ENCODE measurements around the gene CACNA1E. TPM values are rescaled to one million over a fixed set of nuclear protein-coding genes. Genes with fewer than 3 reads are reported as not detected.

CACNA1E gene
- total RNA-seq, 1 experiment from 2014 or later, result 0.45 TPM

DNA sequence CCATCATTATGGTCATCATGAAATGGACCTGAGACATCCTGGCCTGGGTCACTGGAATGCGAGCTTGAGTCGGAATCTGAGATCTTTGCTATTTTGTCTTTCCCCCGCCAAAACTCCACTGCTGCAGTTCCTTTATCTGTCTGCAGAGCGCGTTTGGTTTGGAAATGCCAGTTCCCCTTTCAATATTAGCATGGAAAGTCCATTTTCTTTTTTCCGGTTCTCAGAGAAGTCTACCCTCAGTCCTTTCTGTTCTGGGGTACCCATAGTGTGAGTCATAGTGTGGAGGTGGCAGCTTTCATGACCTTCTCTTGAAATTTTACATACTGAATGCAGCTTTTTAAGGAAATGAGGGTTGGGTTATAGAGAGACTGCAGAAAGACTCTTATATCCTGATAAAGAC, 14.6 kb downstream of the CACNA1E start:
- H3K4me1 ChIP-seq, result peaks cover 22% of the 10 kb centered on the region
- Mint-ChIP-seq H3K27me3 (ENCODE audit: insufficient read depth, unreplicated experiment) (no peaks in the 10 kb centered on the region), H3K36me3 (ENCODE audit: insufficient read depth, unreplicated experiment) (no peaks in the 10 kb centered on the region), H3K9me3 (ENCODE audit: unreplicated experiment) (no peaks in the 10 kb centered on the region), H3K4me1 (ENCODE audit: low read depth, unreplicated experiment) (peaks cover 18% of the 10 kb centered on the region), H3K4me3 (ENCODE audit: unreplicated experiment) (no peak overlapping the region), H3K27ac (ENCODE audit: unreplicated experiment) (no peak overlapping the region)
- no peak overlapping the region for H3K4me3 ChIP-seq (ENCODE audit: low read depth, low read length)
- DNase-seq, result no peak
- POLR2A ChIA-PET, result no interaction called here
- CTCF ChIA-PET, result interaction anchor here (0.6 kb wide), 1 partner anchor 524 kb away, joined by 3 read pairs; no protein-coding TSS in a partner anchor
- no TSS peak for BruUV-seq (replicated peaks)
- H3K36me3 ChIP-seq (ENCODE audit: control insufficient read depth, insufficient read depth, low read length), result no peaks in the 10 kb centered on the region
- no peaks in the 10 kb centered on the region for H3K27me3 ChIP-seq (replicated peaks; ENCODE audit: control insufficient read depth, insufficient read depth, low read length)
- no peak for TF ChIP-seq CTCF (IDR thresholded peaks at IDR 0.05; ENCODE audit: insufficient read depth in 1 of 2, low read depth in 1 of 2, low read length in 1 of 2, severe bottlenecking in 1 of 2, unreplicated experiment in 1 of 2)
- intact Hi-C loops (cut with micrococcal nuclease; ENCODE audit: unreplicated experiment), result no loop called here
- H3K9me3 ChIP-seq, result no peaks in the 10 kb centered on the region

- H3K4me3 Mint-ChIP-seq (ENCODE audit: unreplicated experiment), result no peak overlapping the region
- no TSS peak for BruUV-seq (replicated peaks)
- no peak overlapping the region for H3K4me3 ChIP-seq (ENCODE audit: low read depth, low read length)
- H3K27me3 ChIP-seq (replicated peaks; ENCODE audit: control insufficient read depth, insufficient read depth, low read length), result no peaks in the 10 kb centered on the region
- H3K36me3 ChIP-seq (ENCODE audit: control insufficient read depth, insufficient read depth, low read length), result no peaks in the 10 kb centered on the region
- peaks cover 18% of the 10 kb centered on the region for H3K4me1 Mint-ChIP-seq (ENCODE audit: low read depth, unreplicated experiment)
- peaks cover 22% of the 10 kb centered on the region for H3K4me1 ChIP-seq
- DNase-seq, result no peak
- H3K27ac Mint-ChIP-seq (ENCODE audit: unreplicated experiment), result no peak overlapping the region
- ChIA-PET CTCF (no interaction called here), POLR2A (no interaction called here)
- no peaks in the 10 kb centered on the region for H3K27me3 Mint-ChIP-seq (ENCODE audit: insufficient read depth, unreplicated experiment)
- no peaks in the 10 kb centered on the region for H3K9me3 Mint-ChIP-seq (ENCODE audit: unreplicated experiment)
- intact Hi-C loops (cut with micrococcal nuclease; ENCODE audit: unreplicated experiment), result no loop called here
- H3K9me3 ChIP-seq, result no peaks in the 10 kb centered on the region
- TF ChIP-seq CTCF (IDR thresholded peaks at IDR 0.05; ENCODE audit: insufficient read depth in 1 of 2, low read depth in 1 of 2, low read length in 1 of 2, severe bottlenecking in 1 of 2, unreplicated experiment in 1 of 2), result no peak
- H3K36me3 Mint-ChIP-seq (ENCODE audit: insufficient read depth, unreplicated experiment), result no peaks in the 10 kb centered on the region
These were observed 16.5 kb downstream of the CACNA1E start for GRCh38 chr1:181499825-181500224.

DNA sequence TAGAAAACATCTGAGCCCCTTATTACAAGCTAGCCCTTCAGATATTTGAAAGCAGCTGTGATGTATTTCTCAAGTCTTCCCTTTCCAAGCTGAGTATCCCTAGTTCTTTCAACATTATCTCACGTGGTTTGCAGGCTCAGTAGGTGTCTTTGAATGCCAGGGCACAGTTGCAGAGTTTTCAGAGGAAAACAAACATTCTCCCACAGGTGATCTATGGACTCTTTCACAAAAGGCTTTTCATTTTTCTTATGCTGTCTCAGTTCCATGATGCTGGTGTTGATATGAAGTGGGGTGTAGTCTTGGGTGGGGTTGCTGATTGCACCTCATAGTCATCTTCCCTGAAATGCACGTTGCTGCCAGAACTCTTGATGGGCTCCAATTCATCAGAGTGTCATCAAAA, 17.3 kb downstream of the CACNA1E start:
- no peak for DNase-seq
- Histone ChIP-seq H3K4me3 (ENCODE audit: low read depth, low read length) (no peak overlapping the region), H3K4me1 (peaks cover 14% of the 10 kb centered on the region), H3K27me3 (replicated peaks; ENCODE audit: control insufficient read depth, insufficient read depth, low read length) (no peaks in the 10 kb centered on the region), H3K9me3 (no peaks in the 10 kb centered on the region), H3K36me3 (ENCODE audit: control insufficient read depth, insufficient read depth, low read length) (no peaks in the 10 kb centered on the region)
- intact Hi-C loops (cut with micrococcal nuclease; ENCODE audit: unreplicated experiment), result no loop called here
- ChIA-PET CTCF (no interaction called here), POLR2A (no interaction called here)
- Mint-ChIP-seq H3K9me3 (ENCODE audit: unreplicated experiment) (no peaks in the 10 kb centered on the region), H3K27ac (ENCODE audit: unreplicated experiment) (no peak overlapping the region), H3K4me3 (ENCODE audit: unreplicated experiment) (no peak overlapping the region), H3K27me3 (ENCODE audit: insufficient read depth, unreplicated experiment) (no peaks in the 10 kb centered on the region), H3K4me1 (ENCODE audit: low read depth, unreplicated experiment) (peaks cover 18% of the 10 kb centered on the region), H3K36me3 (ENCODE audit: insufficient read depth, unreplicated experiment) (no peaks in the 10 kb centered on the region)
- BruUV-seq (replicated peaks), result no TSS peak
- no peak for TF ChIP-seq CTCF (IDR thresholded peaks at IDR 0.05; ENCODE audit: insufficient read depth in 1 of 2, low read depth in 1 of 2, low read length in 1 of 2, severe bottlenecking in 1 of 2, unreplicated experiment in 1 of 2)
